MM.1S (cell line): Measurements from ENCODE around the gene ACCS.

ENCODE experiments used
- DNase-seq: peaks from one replicate; pipeline ENCODE4 v3.0.0-alpha.2; 2015
- H2AFZ ChIP-seq: fragments of 300-600 bp; sonication (generic); 2 replicates; pipeline ENCODE4 v1.6.0; 2016; ENCODE audit warnings: antibody characterized with exemption, low read length
- H3F3A ChIP-seq: fragments of 300-600 bp; sonication (generic); 2 replicates; pipeline ENCODE4 v1.6.1; 2016; ENCODE audit warnings: mild to moderate bottlenecking, antibody characterized with exemption, low read length, moderate library complexity, mixed read lengths; ENCODE audit not compliant: insufficient read depth
- H3K27ac ChIP-seq: fragments of 300-600 bp; sonication (generic); 2 replicates; pipeline ENCODE4 v1.5.1; 2016; ENCODE audit warnings: mild to moderate bottlenecking, low read length
- H3K27me3 ChIP-seq: fragments of 300-600 bp; sonication (generic); replicated peaks from 2 replicates; pipeline ENCODE4 v1.6.0; 2016; ENCODE audit warnings: low read length; ENCODE audit not compliant: insufficient read depth
- H3K36me3 ChIP-seq: fragments of 300-600 bp; sonication (generic); replicated peaks from 2 replicates; pipeline ENCODE4 v1.6.1; 2016; ENCODE audit warnings: mild to moderate bottlenecking, low read length, mixed read lengths; ENCODE audit not compliant: insufficient read depth
- H3K4me1 ChIP-seq: fragments of 300-600 bp; sonication (generic); 2 replicates; pipeline ENCODE4 v1.6.1; 2016; ENCODE audit warnings: low read length, mixed read lengths
- H3K4me2 ChIP-seq: fragments of 300-600 bp; sonication (generic); 2 replicates; pipeline ENCODE4 v1.6.0; 2016; ENCODE audit warnings: low read depth, low read length
- H3K4me3 ChIP-seq: fragments of 300-600 bp; sonication (generic); 2 replicates; pipeline ENCODE4 v1.5.1; 2016; ENCODE audit warnings: low read length, mixed read lengths
- H3K79me2 ChIP-seq: fragments of 300-600 bp; sonication (generic); 2 replicates; pipeline ENCODE4 v1.6.1; 2016; ENCODE audit warnings: mixed run types, low read length, mixed read lengths
- H3K9ac ChIP-seq: fragments of 300-600 bp; sonication (generic); 2 replicates; pipeline ENCODE4 v1.6.1; 2016; ENCODE audit warnings: low read length, mixed read lengths
- H3K9me2 ChIP-seq: fragments of 300-600 bp; sonication (generic); replicated peaks from 2 replicates; pipeline ENCODE4 v1.6.1; 2016; ENCODE audit warnings: mild to moderate bottlenecking, low read length, mixed read lengths; ENCODE audit not compliant: insufficient read depth
- H3K9me3 ChIP-seq: fragments of 300-600 bp; sonication (generic); replicated peaks from 2 replicates; pipeline ENCODE4 v1.6.1; 2016; ENCODE audit warnings: mild to moderate bottlenecking, low read length, mixed read lengths; ENCODE audit not compliant: insufficient read depth
- H4K20me1 ChIP-seq: fragments of 300-600 bp; sonication (generic); 2 replicates; pipeline ENCODE4 v1.6.1; 2016; ENCODE audit warnings: mild to moderate bottlenecking, low read length, moderate library complexity, mixed read lengths; ENCODE audit not compliant: insufficient read depth
- CTCF ChIP-seq: fragments of 300-600 bp; sonication (generic); IDR thresholded peaks from 2 replicates; pipeline ENCODE4 v1.5.1; 2016; ENCODE audit warnings: antibody characterized with exemption, low read length, mixed read lengths
- EZH2 ChIP-seq: fragments of 300-600 bp; sonication (generic); optimal IDR thresholded peaks from 2 replicates; pipeline ENCODE3; 2017; ENCODE audit warnings: low read depth, mild to moderate bottlenecking, antibody characterized with exemption, low read length, mixed read lengths
- EZH2phosphoT487 ChIP-seq: fragments of 300-600 bp; sonication (generic); IDR thresholded peaks from 2 replicates; pipeline ENCODE4 v1.6.1; 2018; ENCODE audit warnings: antibody characterized with exemption, low read length

ACCS gene

GRCh38 chr11:44028401-44028800 is 37.7 kb upstream of the ACCS start:
- Histone ChIP-seq H3K9ac (no peak overlapping the region), H2AFZ (no peak overlapping the region), H3K4me1 (no peaks in the 10 kb centered on the region), H3K27ac (no peak overlapping the region), H3K4me3 (no peak overlapping the region), H3K9me2 (no peaks in the 10 kb centered on the region), H3F3A (no peaks in the 10 kb centered on the region), H3K36me3 (no peaks in the 10 kb centered on the region), H3K79me2 (no peaks in the 10 kb centered on the region), H3K4me2 (no peak overlapping the region), H4K20me1 (no peaks in the 10 kb centered on the region), H3K27me3 (no peaks in the 10 kb centered on the region), H3K9me3 (no peaks in the 10 kb centered on the region)
- TF ChIP-seq EZH2 (no peak), EZH2phosphoT487 (no peak), CTCF (no peak)
- no peak for DNase-seq

- Histone ChIP-seq H3K4me2 (no peak overlapping the region), H3K4me1 (no peaks in the 10 kb centered on the region), H3K27me3 (no peaks in the 10 kb centered on the region), H3K36me3 (no peaks in the 10 kb centered on the region), H3K9me2 (no peaks in the 10 kb centered on the region), H3K9me3 (no peaks in the 10 kb centered on the region), H3K9ac (no peak overlapping the region), H3K4me3 (no peak overlapping the region), H4K20me1 (no peaks in the 10 kb centered on the region), H2AFZ (no peak overlapping the region), H3F3A (no peaks in the 10 kb centered on the region), H3K79me2 (no peaks in the 10 kb centered on the region), H3K27ac (no peak overlapping the region)
- no peak for DNase-seq
- TF ChIP-seq EZH2 (no peak), EZH2phosphoT487 (no peak), CTCF (no peak)
Measured at GRCh38 chr11:44028816-44029506, 37.1 kb upstream of the ACCS start.

GRCh38 chr11:44029507-44029845 is 36.6 kb upstream of the ACCS start:
- H3K27me3 ChIP-seq = no peaks in the 10 kb centered on the region
- H2AFZ ChIP-seq = no peak overlapping the region
- H4K20me1 ChIP-seq = no peaks in the 10 kb centered on the region
- H3K79me2 ChIP-seq = no peaks in the 10 kb centered on the region
- no peak overlapping the region for H3K4me2 ChIP-seq
- no peaks in the 10 kb centered on the region for H3K9me2 ChIP-seq
- no peak overlapping the region for H3K27ac ChIP-seq
- H3F3A ChIP-seq = no peaks in the 10 kb centered on the region
- H3K36me3 ChIP-seq = no peaks in the 10 kb centered on the region
- no peak for DNase-seq
- no peaks in the 10 kb centered on the region for H3K9me3 ChIP-seq
- no peaks in the 10 kb centered on the region for H3K4me1 ChIP-seq
- TF ChIP-seq CTCF (no peak), EZH2phosphoT487 (no peak), EZH2 (no peak)
- no peak overlapping the region for H3K4me3 ChIP-seq
- no peak overlapping the region for H3K9ac ChIP-seq
